Ectodermal cell (in vitro differentiated cells): Measurements from ENCODE around the gene SH3RF1.

Source experiments
- H3K27ac ChIP-seq: 2 replicates; pipeline ENCODE4 v1.7.0; 2013; ENCODE audit warnings: mild to moderate bottlenecking, low read depth, low read length; ENCODE audit not compliant: insufficient read depth, poor library complexity, severe bottlenecking
- H3K27me3 ChIP-seq: 2 replicates; pipeline ENCODE4 v1.7.0; 2013; ENCODE audit warnings: mild to moderate bottlenecking, low read length; ENCODE audit not compliant: insufficient read depth, control insufficient read depth, poor library complexity, severe bottlenecking
- H3K36me3 ChIP-seq: one replicate; pipeline ENCODE4 v1.7.0; 2013; ENCODE audit warnings: low read length; ENCODE audit not compliant: control insufficient read depth, insufficient read depth
- H3K4me1 ChIP-seq: one replicate; pipeline ENCODE4 v1.7.0; 2013; ENCODE audit warnings: low read length; ENCODE audit not compliant: control insufficient read depth, insufficient read depth
- H3K4me3 ChIP-seq: 2 replicates; pipeline ENCODE4 v1.7.0; 2013; ENCODE audit warnings: low read depth, low read length, control low read depth; ENCODE audit not compliant: insufficient read depth
- H3K9me3 ChIP-seq: 2 replicates; pipeline ENCODE4 v1.7.0; 2013; ENCODE audit warnings: mild to moderate bottlenecking, low read length, moderate library complexity; ENCODE audit not compliant: control insufficient read depth
- WGBS, 2 experiments: methylation state at CpG; one replicate each; pipeline ENCODE4 v1.1.7; 2013; ENCODE audit warnings: missing lambda C conversion rate in 2 of 2; 5-methylcytosine and 5-hydroxymethylcytosine counted together

SH3RF1 gene

GRCh38 chr4:169275180-169275579 is 4.4 kb upstream of the SH3RF1 start:
- no peaks in the 10 kb centered on the region for H3K4me1 ChIP-seq
- H3K27me3 ChIP-seq, result peaks cover 13% of the 10 kb centered on the region
- no peak overlapping the region for H3K27ac ChIP-seq
- no peak overlapping the region for H3K4me3 ChIP-seq
- no peaks in the 10 kb centered on the region for H3K9me3 ChIP-seq
- H3K36me3 ChIP-seq, result no peaks in the 10 kb centered on the region
- 51 to 60% methylated on average over 2 of the region's 2 CpGs for WGBS, 2 experiments

- Histone ChIP-seq H3K4me1 (no peaks in the 10 kb centered on the region), H3K27ac (no peak overlapping the region), H3K4me3 (no peak overlapping the region), H3K36me3 (no peaks in the 10 kb centered on the region), H3K27me3 (peaks cover 13% of the 10 kb centered on the region), H3K9me3 (no peaks in the 10 kb centered on the region)
- WGBS, 2 experiments, result 91 to 100% methylated on average over 1 to 3 of the region's 3 CpGs
Measured at GRCh38 chr4:169274033-169274432, 3.3 kb upstream of the SH3RF1 start.

GRCh38 chr4:169272265-169272886 is 1.6 kb upstream of the SH3RF1 start:
- Histone ChIP-seq H3K27ac (no peak overlapping the region), H3K27me3 (peaks cover 13% of the 10 kb centered on the region), H3K4me3 (no peak overlapping the region), H3K4me1 (peaks cover 2% of the 10 kb centered on the region), H3K9me3 (no peaks in the 10 kb centered on the region), H3K36me3 (no peaks in the 10 kb centered on the region)
- WGBS, 2 experiments, result 83% methylated on average over 3 of the region's 3 CpGs

GRCh38 chr4:169271692-169272007 is 894 bp upstream of the SH3RF1 start:
- Histone ChIP-seq H3K4me1 (peaks cover 9% of the 10 kb centered on the region), H3K27ac (no peak overlapping the region)
- WGBS, 2 experiments, result 7 to 10% methylated on average over 11 of the region's 11 CpGs

GRCh38 chr4:169269916-169270809 is 593 bp downstream of the SH3RF1 start:
- WGBS, 2 experiments, result 1% methylated on average over 62 of the region's 62 CpGs
- Histone ChIP-seq H3K4me3 (peak overlapping the region; percentile 90), H3K27ac (peak overlapping the region; percentile 80), H3K4me1 (peaks cover 10% of the 10 kb centered on the region), H3K27me3 (peaks cover 13% of the 10 kb centered on the region), H3K36me3 (no peaks in the 10 kb centered on the region), H3K9me3 (no peaks in the 10 kb centered on the region)

More at GRCh38 chr4:169271692-169272007, 894 bp upstream of the SH3RF1 start:
- H3K27me3 ChIP-seq, result peaks cover 13% of the 10 kb centered on the region
- H3K36me3 ChIP-seq, result no peaks in the 10 kb centered on the region
- no peaks in the 10 kb centered on the region for H3K9me3 ChIP-seq
- H3K4me3 ChIP-seq, result peak overlapping the region; percentile 90

- H3K27me3 ChIP-seq, result peaks cover 13% of the 10 kb centered on the region
- H3K4me1 ChIP-seq, result peaks cover 10% of the 10 kb centered on the region
- no peaks in the 10 kb centered on the region for H3K9me3 ChIP-seq
- peaks cover 3% of the 10 kb centered on the region for H3K36me3 ChIP-seq
- no peak overlapping the region for H3K27ac ChIP-seq
- peak overlapping the region; percentile 90 for H3K4me3 ChIP-seq
- 67 to 72% methylated on average over 13 of the region's 13 CpGs for WGBS, 2 experiments
Measured at GRCh38 chr4:169268951-169269760, 1.6 kb downstream of the SH3RF1 start.

- peaks cover 18% of the 10 kb centered on the region for H3K36me3 ChIP-seq
- 64 to 89% methylated on average over 1 of the region's 1 CpG for WGBS, 2 experiments
Measured at GRCh38 chr4:169267070-169267469, 3.7 kb downstream of the SH3RF1 start.

GRCh38 chr4:169266661-169267060 is 4.1 kb downstream of the SH3RF1 start:
- H3K27ac ChIP-seq, result no peak overlapping the region
- no peaks in the 10 kb centered on the region for H3K9me3 ChIP-seq
- WGBS, 2 experiments, result 98% methylated on average over 3 of the region's 3 CpGs
- H3K4me3 ChIP-seq, result no peak overlapping the region
- peaks cover 18% of the 10 kb centered on the region for H3K36me3 ChIP-seq
- H3K4me1 ChIP-seq, result peaks cover 10% of the 10 kb centered on the region
- peaks cover 7% of the 10 kb centered on the region for H3K27me3 ChIP-seq

More at GRCh38 chr4:169267070-169267469, 3.7 kb downstream of the SH3RF1 start:
- no peaks in the 10 kb centered on the region for H3K9me3 ChIP-seq
- no peak overlapping the region for H3K4me3 ChIP-seq
- H3K4me1 ChIP-seq, result peaks cover 10% of the 10 kb centered on the region
- no peak overlapping the region for H3K27ac ChIP-seq
- H3K27me3 ChIP-seq, result peaks cover 12% of the 10 kb centered on the region

- Histone ChIP-seq H3K27ac (no peak overlapping the region), H3K9me3 (no peaks in the 10 kb centered on the region), H3K36me3 (peaks cover 18% of the 10 kb centered on the region), H3K27me3 (peaks cover 2% of the 10 kb centered on the region), H3K4me1 (peaks cover 15% of the 10 kb centered on the region), H3K4me3 (no peak overlapping the region)
- 95% methylated on average over 4 of the region's 4 CpGs for WGBS, 2 experiments
Measured at GRCh38 chr4:169266081-169266480, 4.7 kb downstream of the SH3RF1 start.
